HuH-7.5 (cell line): ENCODE measurements around the gene CLMN.

Experiments
- DNase-seq: peaks from one replicate; pipeline ENCODE4 v3.0.0; 2011; ENCODE audit warnings: low spot score

Gene CLMN

GRCh38 chr14:95341115-95341514 lies 21.4 kb upstream of the CLMN start:
- no peak for DNase-seq

DNA sequence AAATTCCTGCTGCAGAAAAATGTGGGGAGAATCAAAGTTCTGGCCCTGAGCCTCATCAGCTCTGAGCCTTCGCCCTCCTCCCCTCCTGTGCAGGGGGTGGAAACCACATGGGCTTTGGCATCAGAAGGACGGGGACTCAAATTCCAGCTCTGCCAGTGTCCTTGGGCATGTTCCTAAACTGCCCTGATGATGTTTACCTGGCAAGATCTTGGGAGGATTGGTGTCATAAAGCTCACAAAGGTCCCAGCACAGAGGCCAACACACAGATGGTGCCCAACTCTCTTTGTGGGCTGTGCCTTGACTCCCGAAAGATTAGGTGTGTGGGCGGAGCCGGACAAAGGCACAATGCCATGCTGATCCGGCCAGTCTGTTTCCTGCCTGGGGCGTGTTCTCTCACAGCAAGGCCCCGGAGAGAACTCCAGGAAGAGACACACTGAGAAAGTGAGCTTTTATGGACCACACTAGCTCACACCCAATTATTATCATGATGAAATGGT lies 20.5 kb upstream of the CLMN start:
- DNase-seq = no peak

DNA sequence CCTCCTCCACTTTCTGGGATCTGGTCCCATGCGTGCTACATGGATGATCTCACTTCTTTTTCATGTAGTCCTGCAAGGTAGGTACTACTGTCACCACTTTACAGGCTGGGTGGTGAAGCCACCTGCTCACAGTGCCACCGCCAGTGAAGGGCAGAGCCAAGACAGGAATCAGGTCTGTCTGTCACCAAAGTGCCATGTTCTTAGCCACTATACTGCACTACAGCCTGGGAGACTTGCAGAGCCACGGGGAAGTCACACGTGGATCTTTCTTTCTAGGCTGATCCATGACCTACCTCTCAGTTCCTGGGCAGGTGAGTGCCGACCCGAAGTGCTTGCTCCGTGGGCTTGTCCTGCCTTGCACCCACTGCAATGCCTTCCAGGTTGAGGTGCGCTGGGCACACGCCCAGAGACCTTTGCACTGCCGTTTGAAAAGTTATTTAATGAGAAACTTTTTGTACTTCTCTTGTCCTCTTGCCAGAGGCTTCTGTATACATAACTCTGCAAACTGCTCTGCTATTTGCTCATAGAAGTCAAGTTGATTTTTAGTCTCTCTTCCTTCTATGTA lies 19.7 kb upstream of the CLMN start:
- no peak for DNase-seq

GRCh38 chr14:95338436-95338835 lies 18.7 kb upstream of the CLMN start:
- no peak for DNase-seq

DNA sequence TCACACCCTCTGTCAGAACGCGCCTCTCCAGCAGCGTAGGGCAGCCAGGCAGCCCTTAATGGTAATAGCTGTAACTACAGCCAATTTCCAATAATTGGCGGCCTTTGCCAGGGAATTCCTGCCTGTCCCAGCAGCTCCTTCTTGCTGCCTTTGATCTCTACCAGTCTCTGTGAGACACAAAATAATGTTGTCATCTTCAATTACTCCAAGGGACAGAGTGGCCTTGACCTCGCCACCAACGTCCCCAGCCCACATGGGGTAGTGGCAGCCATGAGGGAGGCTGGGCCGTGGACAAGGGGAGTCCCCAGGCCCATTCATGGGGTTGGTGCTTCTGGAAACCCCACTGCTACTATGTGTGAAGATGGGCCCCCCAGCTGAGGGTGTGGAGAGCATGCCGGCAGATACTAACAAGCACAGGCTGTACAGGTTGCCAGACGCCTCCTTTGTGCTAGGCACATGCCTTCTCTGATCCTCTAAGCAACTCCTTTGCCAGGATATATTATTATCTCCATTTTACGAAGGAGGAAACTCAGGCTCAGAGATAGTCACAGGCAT lies 17.4 kb upstream of the CLMN start:
- no peak for DNase-seq

DNA sequence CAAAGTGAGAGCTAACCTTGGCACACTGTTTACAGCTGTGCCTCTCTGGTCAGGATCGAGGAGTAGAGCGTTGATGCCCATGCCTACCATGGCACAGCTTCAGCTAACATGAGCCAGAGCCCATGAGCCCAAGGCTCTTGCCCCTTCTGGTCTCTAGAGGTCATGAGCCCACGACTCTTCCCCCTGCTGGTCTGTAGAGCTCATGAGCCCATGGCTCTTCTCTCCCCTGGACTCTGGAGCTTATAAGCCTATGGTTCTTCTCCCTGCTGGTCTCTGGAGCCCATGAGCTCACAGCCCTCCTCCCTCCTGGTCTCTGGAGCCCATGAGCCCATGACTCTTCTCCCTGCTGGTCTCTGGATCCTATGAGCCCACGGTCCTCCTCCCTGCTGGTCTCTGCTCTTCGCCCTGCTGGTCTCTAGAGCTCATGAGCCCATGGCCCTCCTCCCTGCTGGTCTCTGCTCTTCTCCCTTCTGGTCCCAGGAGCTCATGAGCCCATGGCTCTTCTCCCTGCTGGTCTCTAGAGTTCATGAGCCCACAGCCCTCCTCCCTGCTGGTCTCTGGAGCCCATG lies 16.6 kb upstream of the CLMN start:
- no peak for DNase-seq

DNA sequence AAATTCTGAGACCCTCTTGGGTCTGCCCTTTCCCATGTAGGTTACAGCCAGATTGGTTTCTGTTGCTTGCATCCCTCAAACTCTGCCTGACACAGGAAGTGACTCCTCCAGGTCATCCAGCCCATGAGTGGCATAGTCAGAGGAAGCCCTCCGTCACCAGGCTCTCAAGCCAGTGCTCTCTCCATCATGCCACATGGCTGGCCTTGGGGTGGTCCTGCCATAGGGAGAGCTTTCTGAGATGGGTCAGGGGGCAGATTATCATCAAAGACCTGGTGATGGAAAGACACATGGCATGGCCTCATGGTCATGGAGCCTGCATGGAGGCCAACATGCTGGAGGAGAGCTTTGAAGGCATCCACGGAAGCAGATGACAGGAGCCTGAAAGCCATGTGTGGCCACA lies 15.4 kb upstream of the CLMN start:
- no peak for DNase-seq

- DNase-seq = no peak
Observed at GRCh38 chr14:95334044-95334443, 14.3 kb upstream of the CLMN start.

- DNase-seq = no peak
Observed at GRCh38 chr14:95332641-95333040, 12.9 kb upstream of the CLMN start.

- no peak for DNase-seq
Observed at GRCh38 chr14:95331708-95332408, 12.2 kb upstream of the CLMN start.

- no peak for DNase-seq
Observed at GRCh38 chr14:95330591-95331370, 11.1 kb upstream of the CLMN start.

GRCh38 chr14:95329941-95330340 lies 10.2 kb upstream of the CLMN start:
- DNase-seq = no peak

GRCh38 chr14:95328729-95329503 lies 9.2 kb upstream of the CLMN start:
- DNase-seq = no peak

DNA sequence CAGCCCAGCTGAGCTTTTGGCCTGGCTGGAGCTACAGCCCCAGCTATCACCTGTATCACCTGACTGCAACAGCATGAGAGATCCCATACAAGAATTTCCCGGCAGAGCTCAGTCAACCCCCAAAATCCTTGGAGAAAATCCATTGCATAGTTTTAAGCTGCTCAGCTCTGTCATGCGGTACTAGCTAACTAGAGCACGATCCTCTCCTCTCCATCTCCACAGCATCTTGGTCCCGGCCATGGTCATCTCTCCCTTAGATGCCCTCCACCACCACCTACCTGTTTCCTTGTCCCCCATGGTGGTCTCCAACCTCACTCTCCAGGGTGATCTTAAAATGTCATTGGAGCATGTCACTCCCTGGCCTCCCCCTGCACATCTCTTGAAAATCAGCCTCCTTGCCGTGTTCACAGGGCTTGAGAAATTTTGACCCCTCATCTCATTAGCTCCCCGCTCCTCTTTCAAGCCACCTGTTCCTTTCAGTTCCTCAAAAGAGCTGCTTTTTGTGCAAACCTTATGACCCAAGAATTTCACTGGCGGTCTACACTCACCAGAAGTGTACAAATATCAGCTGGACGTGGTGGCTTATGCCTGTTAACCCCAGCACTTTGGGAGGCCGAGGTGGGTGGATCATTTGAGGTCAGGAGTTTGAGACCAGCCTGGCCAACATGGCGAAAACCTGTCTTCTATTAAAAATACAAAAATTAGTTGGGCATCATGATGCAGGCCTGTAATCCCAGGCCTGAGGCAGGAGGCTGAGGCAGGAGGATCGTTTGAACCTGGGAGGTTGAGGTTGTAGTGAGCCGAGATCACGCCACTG lies 8.1 kb upstream of the CLMN start:
- no peak for DNase-seq

DNA sequence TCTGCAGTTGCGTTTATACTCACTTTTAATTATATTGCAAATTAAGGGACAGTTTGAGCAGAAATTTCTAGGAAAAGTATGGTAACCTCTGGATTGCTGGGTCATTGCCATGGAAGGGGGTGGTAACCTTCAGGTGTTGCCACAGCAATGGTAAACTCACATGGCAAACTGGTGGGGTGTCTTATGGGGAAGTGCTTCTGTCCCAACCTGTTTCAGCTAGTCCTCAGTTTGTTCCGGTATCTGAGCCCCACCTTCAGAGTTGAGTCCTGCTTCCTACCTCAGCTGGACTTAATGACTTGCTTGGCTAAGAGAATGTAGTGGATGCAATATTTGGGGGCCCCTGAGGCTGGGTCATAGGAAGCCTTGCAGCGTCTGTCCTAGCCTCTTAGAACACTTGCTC lies 7.3 kb upstream of the CLMN start:
- no peak for DNase-seq

DNA sequence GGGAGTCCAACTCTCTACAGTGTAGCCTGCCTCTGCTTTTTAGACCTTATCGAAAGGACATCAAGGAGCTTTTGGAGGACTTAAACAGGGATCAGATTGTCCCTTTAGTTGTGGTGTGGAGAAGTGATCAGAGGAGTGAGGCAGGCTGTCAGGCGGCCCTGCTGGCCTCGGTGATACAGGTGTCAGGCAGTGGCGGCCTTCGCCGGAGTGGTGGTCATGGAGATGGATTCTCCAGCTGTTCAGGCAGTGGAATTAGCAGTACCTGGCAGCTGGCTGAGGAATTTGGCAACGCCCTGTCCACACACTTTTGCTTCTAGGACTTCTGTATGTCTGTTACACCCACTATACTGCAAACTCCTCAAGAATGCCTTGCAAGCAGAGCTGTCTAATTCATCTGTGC lies 4.2 kb upstream of the CLMN start:
- no peak for DNase-seq

GRCh38 chr14:95323361-95323760 lies 3.7 kb upstream of the CLMN start:
- DNase-seq = no peak

DNA sequence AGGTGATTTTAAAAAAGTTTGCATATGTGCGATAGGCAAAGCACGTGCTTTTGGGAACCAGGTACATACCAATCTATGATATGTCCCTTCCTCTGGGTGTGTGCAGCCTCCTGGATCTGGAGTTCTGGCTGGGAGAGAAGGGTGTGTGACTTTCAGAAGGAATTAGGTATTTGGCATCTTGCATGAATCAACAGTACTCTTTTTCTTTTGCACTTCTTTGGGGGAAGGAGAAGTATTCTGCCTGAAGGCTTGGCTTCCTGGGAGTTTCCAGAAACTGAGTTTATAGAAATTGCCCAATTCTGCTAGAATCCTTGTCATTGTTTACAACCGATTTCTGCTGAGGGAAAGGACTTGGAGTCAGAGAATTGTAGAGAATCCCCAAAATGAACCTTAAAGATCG lies 2.9 kb upstream of the CLMN start:
- DNase-seq = no peak

DNA sequence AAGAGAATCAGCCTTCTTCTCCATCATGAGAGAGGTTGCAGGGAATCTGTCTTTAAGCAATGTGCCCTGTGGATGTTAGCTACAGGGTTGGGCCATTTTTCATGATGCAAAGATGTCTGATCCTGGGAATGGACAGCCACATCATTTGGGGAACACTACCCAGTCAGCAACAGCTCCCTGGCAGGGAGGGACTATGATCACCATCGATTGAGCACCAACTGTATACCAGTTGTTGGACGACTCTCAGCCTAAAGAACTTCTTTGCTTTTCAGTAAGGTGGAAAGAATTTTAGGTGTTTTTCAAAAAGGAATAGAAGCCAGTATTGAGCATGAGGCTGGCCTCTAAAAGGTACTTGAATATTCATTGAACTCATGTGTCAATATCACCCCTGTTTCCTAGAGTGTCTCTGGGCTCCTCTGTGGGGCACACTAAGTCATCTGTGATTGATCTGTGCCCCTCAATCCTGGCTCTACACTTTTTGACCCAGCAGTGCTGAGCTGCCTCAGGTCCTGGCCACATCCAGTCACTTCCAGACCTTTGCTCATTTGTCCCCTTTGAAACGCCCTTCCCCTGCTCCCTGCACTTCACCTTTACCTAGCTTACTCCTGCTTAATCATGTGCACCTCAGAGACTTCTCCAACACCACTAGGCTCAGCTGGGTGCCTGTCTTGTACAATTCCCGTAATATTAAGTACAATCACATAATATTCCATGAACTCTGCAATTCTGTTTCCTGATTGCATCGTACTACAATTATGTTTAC lies 2.2 kb upstream of the CLMN start:
- DNase-seq = no peak

GRCh38 chr14:95320955-95321600 lies 1.4 kb upstream of the CLMN start:
- no peak for DNase-seq
